CD4-positive, CD25-positive, alpha-beta regulatory T cell (primary cell): ENCODE measurements around the gene EIF4G3. TPM values are rescaled to one million over a fixed set of nuclear protein-coding genes. Genes with fewer than 3 reads are reported as not detected.
A peak's percentile ranks its signal among the peaks of the same experiment; 100 is the strongest.

Experiments
- ATAC-seq, 2 donors: fragments of 150-1000 bp; cut with Tn5 transposase; one replicate each; pipeline ENCODE4 v1.10.0; 2021; ENCODE audit warnings: low read depth in 2 of 2, moderate number of reproducible peaks in 2 of 2, moderate library complexity in 1 of 2
- DNase-seq, 3 donors: peaks; one replicate each; pipeline versions ENCODE4 v3.0.0 to v3.0.0-alpha.2; 2012 to 2022; ENCODE audit warnings: mixed read lengths in 1 of 3
- H3K27ac ChIP-seq: one replicate; pipeline ENCODE4 v1.7.0; 2013; ENCODE audit warnings: mild to moderate bottlenecking, low read length; ENCODE audit not compliant: insufficient read depth, poor library complexity, severe bottlenecking
- H3K27me3 ChIP-seq: one replicate; pipeline ENCODE4 v1.7.0; 2013; ENCODE audit warnings: low read length; ENCODE audit not compliant: control insufficient read depth, insufficient read depth
- H3K36me3 ChIP-seq: one replicate; pipeline ENCODE4 v1.7.0; 2013; ENCODE audit warnings: mild to moderate bottlenecking, low read length, moderate library complexity; ENCODE audit not compliant: control insufficient read depth, insufficient read depth
- H3K4me1 ChIP-seq: 2 replicates; pipeline ENCODE4 v1.7.0; 2013; ENCODE audit warnings: mild to moderate bottlenecking, low read length; ENCODE audit not compliant: insufficient read depth, control insufficient read depth, poor library complexity, severe bottlenecking
- H3K4me3 ChIP-seq: one replicate; pipeline ENCODE4 v1.7.0; 2013; ENCODE audit warnings: low read depth, mild to moderate bottlenecking, low read length, moderate library complexity
- H3K9me3 ChIP-seq, 2 experiments: 1 replicate in 1 of 2; 2 replicates in 1 of 2; pipeline ENCODE4 v1.7.0; 2013; ENCODE audit warnings: low read length in 2 of 2, mild to moderate bottlenecking in 1 of 2, moderate library complexity in 1 of 2; ENCODE audit not compliant: control insufficient read depth in 2 of 2
- H3K27ac Mint-ChIP-seq, 3 donors: one replicate each; pipeline ENCODE4 v1.8.0; 2020 to 2022; ENCODE audit warnings: mild to moderate bottlenecking in 3 of 3, mixed read lengths in 3 of 3, moderate library complexity in 2 of 3
- H3K27me3 Mint-ChIP-seq: one replicate; pipeline ENCODE4 v1.8.0; 2022; ENCODE audit warnings: mild to moderate bottlenecking, mixed read lengths
- H3K36me3 Mint-ChIP-seq: one replicate; pipeline ENCODE4 v1.8.0; 2020; ENCODE audit warnings: mixed read lengths
- H3K4me1 Mint-ChIP-seq, 4 donors: one replicate each; pipeline ENCODE4 v1.8.0; 2020 to 2022; ENCODE audit warnings: mixed read lengths in 4 of 4, mild to moderate bottlenecking in 1 of 4
- H3K4me3 Mint-ChIP-seq, 4 donors: one replicate each; pipeline ENCODE4 v1.8.0; 2020 to 2022; ENCODE audit warnings: mild to moderate bottlenecking in 4 of 4, mixed read lengths in 4 of 4, moderate library complexity in 3 of 4
- H3K9me3 Mint-ChIP-seq, 7 donors: one replicate each; pipeline ENCODE4 v1.8.0; 2020 to 2022; ENCODE audit warnings: mixed read lengths in 7 of 7, mild to moderate bottlenecking in 3 of 7, moderate library complexity in 2 of 7
- polyA plus RNA-seq, 4 donors: library from polyadenylated mRNA; unstranded; fragments of 300-500 nt; fragmentation: Illumina TruSeq; gene quantifications; one replicate each; pipeline ENCODE4 v1.2.3, GENCODE V29; 2021
- total RNA-seq: library from RNA; stranded (reverse); gene quantifications from one replicate; pipeline ENCODE4 v1.2.3, GENCODE V29; 2022

EIF4G3 gene
- total and polyA plus RNA-seq, 5 donors from 2014 or later = 2.5 to 34.4 (median 5.5) TPM

- no peak for DNase-seq
- no peak overlapping the region for H3K27ac ChIP-seq
- Mint-ChIP-seq H3K9me3 (no peaks in the 10 kb centered on the region), H3K27ac (no peak overlapping the region), H3K27me3 (no peaks in the 10 kb centered on the region), H3K4me3 (no peak overlapping the region), H3K36me3 (peaks cover 3% of the 10 kb centered on the region), H3K4me1 (peaks cover 0 to 6% (median 1%) of the 10 kb centered on the region in 4 donors)
- no peaks in the 10 kb centered on the region for H3K9me3 ChIP-seq
- no peak overlapping the region for H3K4me3 ChIP-seq
- no peaks in the 10 kb centered on the region for H3K36me3 ChIP-seq
- no peaks in the 10 kb centered on the region for H3K4me1 ChIP-seq
- no peak for ATAC-seq
- no peaks in the 10 kb centered on the region for H3K27me3 ChIP-seq
Observed at GRCh38 chr1:21115098-21115760, 61.5 kb downstream of the EIF4G3 start.

- no peaks in the 10 kb centered on the region for H3K4me1 ChIP-seq
- no peaks in the 10 kb centered on the region for H3K9me3 ChIP-seq
- DNase-seq (no peak), ATAC-seq (no peak)
- Mint-ChIP-seq H3K27me3 (no peaks in the 10 kb centered on the region), H3K4me3 (no peak overlapping the region), H3K36me3 (peaks cover 3% of the 10 kb centered on the region), H3K27ac (no peak overlapping the region), H3K4me1 (peaks cover 0 to 6% (median 1%) of the 10 kb centered on the region in 4 donors), H3K9me3 (no peaks in the 10 kb centered on the region)
- H3K36me3 ChIP-seq = no peaks in the 10 kb centered on the region
- no peak overlapping the region for H3K27ac ChIP-seq
- H3K27me3 ChIP-seq = no peaks in the 10 kb centered on the region
- H3K4me3 ChIP-seq = no peak overlapping the region
Observed at GRCh38 chr1:21114431-21114830, 62.3 kb downstream of the EIF4G3 start.

- H3K36me3 Mint-ChIP-seq = peaks cover 6% of the 10 kb centered on the region
- Histone ChIP-seq H3K27me3 (no peaks in the 10 kb centered on the region), H3K4me3 (no peak overlapping the region), H3K27ac (no peak overlapping the region), H3K9me3 (no peaks in the 10 kb centered on the region), H3K4me1 (no peaks in the 10 kb centered on the region), H3K36me3 (no peaks in the 10 kb centered on the region)
- peaks cover 0 to 6% (median 2%) of the 10 kb centered on the region in 4 donors for H3K4me1 Mint-ChIP-seq
- DNase-seq = no peak
- H3K9me3 Mint-ChIP-seq = peaks cover 0 to 1% (median 0%) of the 10 kb centered on the region in 7 donors
- no peak overlapping the region for H3K27ac Mint-ChIP-seq
- no peak overlapping the region for H3K4me3 Mint-ChIP-seq
- no peaks in the 10 kb centered on the region for H3K27me3 Mint-ChIP-seq
- ATAC-seq = no peak
Observed at GRCh38 chr1:21110163-21110562, 66.5 kb downstream of the EIF4G3 start.

- Histone ChIP-seq H3K27ac (no peak overlapping the region), H3K9me3 (no peaks in the 10 kb centered on the region), H3K4me3 (no peak overlapping the region), H3K36me3 (peaks cover 2% of the 10 kb centered on the region), H3K27me3 (no peaks in the 10 kb centered on the region), H3K4me1 (no peaks in the 10 kb centered on the region)
- Mint-ChIP-seq H3K27ac (no peak overlapping the region), H3K4me3 (no peak overlapping the region), H3K4me1 (peaks cover 0 to 10% (median 4%) of the 10 kb centered on the region in 4 donors), H3K36me3 (peaks cover 24% of the 10 kb centered on the region), H3K27me3 (no peaks in the 10 kb centered on the region), H3K9me3 (peaks cover 0 to 1% (median 0%) of the 10 kb centered on the region in 7 donors)
- ATAC-seq = no peak
- DNase-seq = no peak
Observed at GRCh38 chr1:21106709-21107108, 70.0 kb downstream of the EIF4G3 start.

- Mint-ChIP-seq H3K4me3 (no peak overlapping the region), H3K4me1 (peaks cover 0 to 10% (median 3%) of the 10 kb centered on the region in 4 donors), H3K36me3 (peaks cover 24% of the 10 kb centered on the region), H3K27me3 (no peaks in the 10 kb centered on the region), H3K27ac (peak overlapping the region in 2 of 3 donors; percentile 2 to 38), H3K9me3 (peaks cover 0 to 1% (median 0%) of the 10 kb centered on the region in 7 donors)
- DNase-seq (no peak), ATAC-seq (no peak)
- no peak overlapping the region for H3K4me3 ChIP-seq
- no peaks in the 10 kb centered on the region for H3K4me1 ChIP-seq
- H3K9me3 ChIP-seq = no peaks in the 10 kb centered on the region
- H3K27ac ChIP-seq = no peak overlapping the region
- H3K36me3 ChIP-seq = peaks cover 2% of the 10 kb centered on the region
- H3K27me3 ChIP-seq = no peaks in the 10 kb centered on the region
Observed at GRCh38 chr1:21106238-21106637, 70.5 kb downstream of the EIF4G3 start.

GRCh38 chr1:21105807-21106206, 70.9 kb downstream of the EIF4G3 start:
- no peak overlapping the region for H3K4me3 ChIP-seq
- DNase-seq = no peak
- no peaks in the 10 kb centered on the region for H3K4me1 ChIP-seq
- peaks cover 2% of the 10 kb centered on the region for H3K36me3 ChIP-seq
- Mint-ChIP-seq H3K27ac (no peak overlapping the region), H3K4me1 (peaks cover 0 to 10% (median 4%) of the 10 kb centered on the region in 4 donors), H3K27me3 (no peaks in the 10 kb centered on the region), H3K4me3 (no peak overlapping the region), H3K9me3 (peaks cover 0 to 3% (median 0%) of the 10 kb centered on the region in 7 donors), H3K36me3 (peaks cover 24% of the 10 kb centered on the region)
- H3K27ac ChIP-seq = no peak overlapping the region
- ATAC-seq = no peak
- no peaks in the 10 kb centered on the region for H3K9me3 ChIP-seq
- no peaks in the 10 kb centered on the region for H3K27me3 ChIP-seq

DNA sequence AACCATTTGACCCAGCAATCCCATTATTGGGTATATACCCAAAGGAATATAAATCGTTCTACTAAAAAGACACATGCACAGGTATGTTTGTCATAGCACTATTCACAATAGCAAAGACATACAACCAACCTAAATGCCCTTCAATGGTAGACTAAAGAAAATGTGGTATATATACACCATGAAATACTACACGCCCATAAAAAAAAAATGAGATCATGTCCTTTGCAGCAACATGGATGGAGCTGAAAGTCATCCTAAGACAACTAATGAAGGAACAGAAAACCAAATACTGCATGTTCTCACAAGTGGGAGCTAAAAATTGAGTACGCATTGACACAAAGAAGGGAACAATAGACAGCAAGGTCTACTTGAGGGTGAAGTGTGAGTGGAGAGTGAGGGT, 72.0 kb downstream of the EIF4G3 start:
- DNase-seq = no peak
- H3K4me1 Mint-ChIP-seq = peaks cover 0 to 10% (median 4%) of the 10 kb centered on the region in 4 donors

GRCh38 chr1:21100481-21100921, 76.2 kb downstream of the EIF4G3 start:
- Mint-ChIP-seq H3K36me3 (peaks cover 35% of the 10 kb centered on the region), H3K27me3 (no peaks in the 10 kb centered on the region), H3K4me1 (peaks cover 0 to 18% (median 3%) of the 10 kb centered on the region in 4 donors), H3K9me3 (peaks cover 0 to 3% (median 0%) of the 10 kb centered on the region in 7 donors), H3K27ac (peak overlapping the region in 1 of 3 donors; percentile 21), H3K4me3 (no peak overlapping the region)
- Histone ChIP-seq H3K27me3 (no peaks in the 10 kb centered on the region), H3K4me3 (no peak overlapping the region), H3K36me3 (peaks cover 8% of the 10 kb centered on the region), H3K4me1 (no peaks in the 10 kb centered on the region), H3K9me3 (no peaks in the 10 kb centered on the region), H3K27ac (no peak overlapping the region)
- ATAC-seq (no peak), DNase-seq (no peak)

More for the DNA sequence above, 72.0 kb downstream of the EIF4G3 start:
- H3K9me3 Mint-ChIP-seq = peaks cover 0 to 3% (median 0%) of the 10 kb centered on the region in 7 donors
- no peak overlapping the region for H3K4me3 Mint-ChIP-seq
- H3K27me3 Mint-ChIP-seq = no peaks in the 10 kb centered on the region
- Histone ChIP-seq H3K27me3 (no peaks in the 10 kb centered on the region), H3K4me1 (no peaks in the 10 kb centered on the region), H3K9me3 (no peaks in the 10 kb centered on the region), H3K4me3 (no peak overlapping the region), H3K27ac (no peak overlapping the region), H3K36me3 (peaks cover 4% of the 10 kb centered on the region)
- no peak for ATAC-seq
- peaks cover 28% of the 10 kb centered on the region for H3K36me3 Mint-ChIP-seq
- no peak overlapping the region for H3K27ac Mint-ChIP-seq
